Measurements from ENCODE around the gene CARF.

CARF gene

DNA sequence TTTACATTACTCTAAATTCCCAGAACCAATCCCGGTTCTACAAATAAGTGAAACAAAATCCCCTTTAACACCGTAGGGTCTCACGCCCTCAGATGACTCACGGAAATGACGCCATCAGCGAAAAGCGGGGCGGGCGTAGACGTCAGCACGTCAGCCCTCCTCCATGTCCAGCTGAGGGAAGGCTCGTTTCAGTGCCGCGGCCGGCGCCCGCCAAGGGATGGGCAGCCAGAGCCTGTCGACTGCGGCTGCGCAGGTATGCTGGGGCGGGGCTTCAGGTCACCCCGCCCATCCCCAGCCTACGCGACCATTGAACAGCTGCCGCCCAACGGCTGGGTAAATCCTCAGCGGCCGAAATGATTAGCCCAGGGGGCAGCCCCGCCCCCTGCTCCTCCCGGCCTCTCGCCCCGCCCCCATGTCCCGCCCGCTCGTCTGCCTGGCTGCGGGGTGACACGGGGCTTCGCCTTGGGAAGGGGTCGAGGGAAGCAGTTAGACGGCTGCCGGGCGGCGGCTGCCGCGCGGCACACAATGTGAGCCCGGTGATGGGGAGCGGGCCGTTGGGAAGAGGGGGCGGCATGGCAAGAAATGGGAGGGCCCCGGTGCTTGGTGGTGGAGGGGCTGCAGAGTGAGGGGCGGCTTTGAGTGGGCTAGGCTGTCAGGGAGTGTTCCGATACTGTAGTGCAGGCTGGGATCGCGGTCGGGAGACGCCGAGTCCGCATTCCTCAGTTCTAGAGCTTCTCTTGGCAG, 102.6 kb downstream of the CARF start, which contains the start of gene NBEAL1 (continued):
- TF ChIP-seq BCL6B (tag by site-specific recombination; IDR thresholded peaks at IDR 0.05) (no peak), ZNF791 (tag by site-specific recombination; IDR thresholded peaks at IDR 0.05) (no peak), HOXC10 (CRISPR knock-in tag; IDR thresholded peaks at IDR 0.05) (no peak), SP3 (tag by site-specific recombination; IDR thresholded peaks at IDR 0.05) (peak; percentile 94), ZNF292 (tag by site-specific recombination; IDR thresholded peaks at IDR 0.05; ENCODE audit: borderline replicate concordance, low read depth) (no peak), ZNF843 (tag by site-specific recombination; IDR thresholded peaks at IDR 0.05) (peak; percentile 19; the same call in 1 of the 2 replicates), ZNF600 (tag by site-specific recombination; IDR thresholded peaks at IDR 0.05) (peak; percentile 74; the same call in 1 of the 2 replicates), ZNF777 (tag by site-specific recombination; IDR thresholded peaks at IDR 0.05; ENCODE audit: borderline replicate concordance) (peak; percentile 99), ZNF629 (tag by site-specific recombination; IDR thresholded peaks at IDR 0.05) (peak; percentile 99), ZNF76 (tag by site-specific recombination; IDR thresholded peaks at IDR 0.05; ENCODE audit: borderline replicate concordance, low read depth) (peak; percentile 82), ZNF501 (tag by site-specific recombination; IDR thresholded peaks at IDR 0.05) (peak; percentile 73; the same call in 1 of the 2 replicates)
- TF ChIP-seq, protein P1, sequence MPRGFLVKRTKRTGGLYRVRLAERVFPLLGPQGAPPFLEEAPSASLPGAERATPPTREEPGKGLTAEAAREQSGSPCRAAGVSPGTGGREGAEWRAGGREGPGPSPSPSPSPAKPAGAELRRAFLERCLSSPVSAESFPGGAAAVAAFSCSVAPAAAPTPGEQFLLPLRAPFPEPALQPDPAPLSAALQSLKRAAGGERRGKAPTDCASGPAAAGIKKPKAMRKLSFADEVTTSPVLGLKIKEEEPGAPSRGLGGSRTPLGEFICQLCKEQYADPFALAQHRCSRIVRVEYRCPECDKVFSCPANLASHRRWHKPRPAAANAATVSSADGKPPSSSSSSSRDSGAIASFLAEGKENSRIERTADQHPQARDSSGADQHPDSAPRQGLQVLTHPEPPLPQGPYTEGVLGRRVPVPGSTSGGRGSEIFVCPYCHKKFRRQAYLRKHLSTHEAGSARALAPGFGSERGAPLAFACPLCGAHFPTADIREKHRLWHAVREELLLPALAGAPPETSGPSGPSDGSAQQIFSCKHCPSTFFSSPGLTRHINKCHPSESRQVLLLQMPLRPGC (tag by site-specific recombination; IDR thresholded peaks at IDR 0.05): peak; percentile 28; the same call in 1 of the 2 replicates
- TF ChIP-seq, protein P2, sequence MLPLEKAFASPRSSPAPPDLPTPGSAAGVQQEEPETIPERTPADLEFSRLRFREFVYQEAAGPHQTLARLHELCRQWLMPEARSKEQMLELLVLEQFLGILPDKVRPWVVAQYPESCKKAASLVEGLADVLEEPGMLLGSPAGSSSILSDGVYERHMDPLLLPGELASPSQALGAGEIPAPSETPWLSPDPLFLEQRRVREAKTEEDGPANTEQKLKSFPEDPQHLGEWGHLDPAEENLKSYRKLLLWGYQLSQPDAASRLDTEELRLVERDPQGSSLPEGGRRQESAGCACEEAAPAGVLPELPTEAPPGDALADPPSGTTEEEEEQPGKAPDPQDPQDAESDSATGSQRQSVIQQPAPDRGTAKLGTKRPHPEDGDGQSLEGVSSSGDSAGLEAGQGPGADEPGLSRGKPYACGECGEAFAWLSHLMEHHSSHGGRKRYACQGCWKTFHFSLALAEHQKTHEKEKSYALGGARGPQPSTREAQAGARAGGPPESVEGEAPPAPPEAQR (tag by site-specific recombination; IDR thresholded peaks at IDR 0.05): no peak

- CTCF ChIA-PET: no interaction called here
- TF ChIP-seq ZSCAN30 (tag by site-specific recombination; IDR thresholded peaks at IDR 0.05) (peak; percentile 60; the same call in 1 of the 2 replicates), PRDM1 (tag by site-specific recombination; IDR thresholded peaks at IDR 0.05) (0 out of 2 replicates have a peak, but pooled peaks have one; percentile 5), ZNF23 (tag by site-specific recombination; IDR thresholded peaks at IDR 0.05; ENCODE audit: borderline replicate concordance) (no peak)
- Histone ChIP-seq H3K36me3 (ENCODE audit: control insufficient read depth in 2 of 2, insufficient read depth in 1 of 2, low read length in 2 of 2) (0 out of 3 replicates have a peak, but pooled peaks cover 0 to 3% of the 10 kb centered on the region in 2 experiments), H3K9me3 (ENCODE audit: control insufficient read depth, insufficient read depth, low read depth, low read length) (no peaks in the 10 kb centered on the region), H3K4me3 (ENCODE audit: low read depth, low read length) (peak overlapping the region; percentile 16), H3K4me1 (ENCODE audit: control insufficient read depth, insufficient read depth, low read length) (no peaks in the 10 kb centered on the region), H3K27ac (ENCODE audit: extremely low read depth, low read depth, low read length) (no peak overlapping the region)
- POLR2A ChIA-PET: no interaction called here
These were observed 104.6 kb downstream of the CARF start for GRCh38 chr2:203016716-203017115.

DNA sequence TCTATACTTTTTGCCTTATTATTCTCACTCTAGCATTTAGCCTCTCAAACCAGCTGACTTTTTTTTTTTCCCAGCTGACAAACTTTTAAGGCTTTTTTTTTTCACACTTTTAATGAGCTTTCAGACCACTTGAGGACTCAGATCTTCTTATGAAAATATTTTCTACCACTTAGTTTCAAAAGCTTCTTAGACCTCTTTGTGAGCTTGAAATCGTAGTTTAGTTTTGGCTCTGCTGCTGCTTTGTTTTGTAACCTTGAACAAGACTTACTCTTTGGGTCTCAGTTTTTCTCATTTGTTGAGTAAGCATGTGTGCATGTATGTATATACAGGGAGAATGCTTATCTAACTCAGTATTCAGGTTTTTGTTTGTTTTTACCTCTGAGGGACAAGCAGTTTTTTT, 106.1 kb downstream of the CARF start:
- peak overlapping the region; percentile 2 for H3K4me3 ChIP-seq (ENCODE audit: low read depth, low read length)
- POLR2A ChIA-PET: interaction anchor here (0.7 to 1.1 kb wide), 2 partner anchors 87 to 98 kb away, joined by 3 to 4 read pairs; no protein-coding TSS in a partner anchor
- no peak overlapping the region for H3K27ac ChIP-seq (ENCODE audit: extremely low read depth, low read depth, low read length)
- no peaks in the 10 kb centered on the region for H3K4me1 ChIP-seq (ENCODE audit: control insufficient read depth, insufficient read depth, low read length)
- CTCF ChIA-PET: interaction anchor here (0.7 kb wide), 2 partner anchors 9 to 149 kb away, joined by 4 to 5 read pairs; no protein-coding TSS in a partner anchor
- H3K9me3 ChIP-seq (ENCODE audit: control insufficient read depth, insufficient read depth, low read depth, low read length): no peaks in the 10 kb centered on the region
- H3K36me3 ChIP-seq (ENCODE audit: control insufficient read depth in 2 of 2, insufficient read depth in 1 of 2, low read length in 2 of 2): 0 out of 3 replicates have a peak, but pooled peaks cover 0 to 3% of the 10 kb centered on the region in 2 experiments
- TF ChIP-seq, protein P3, sequence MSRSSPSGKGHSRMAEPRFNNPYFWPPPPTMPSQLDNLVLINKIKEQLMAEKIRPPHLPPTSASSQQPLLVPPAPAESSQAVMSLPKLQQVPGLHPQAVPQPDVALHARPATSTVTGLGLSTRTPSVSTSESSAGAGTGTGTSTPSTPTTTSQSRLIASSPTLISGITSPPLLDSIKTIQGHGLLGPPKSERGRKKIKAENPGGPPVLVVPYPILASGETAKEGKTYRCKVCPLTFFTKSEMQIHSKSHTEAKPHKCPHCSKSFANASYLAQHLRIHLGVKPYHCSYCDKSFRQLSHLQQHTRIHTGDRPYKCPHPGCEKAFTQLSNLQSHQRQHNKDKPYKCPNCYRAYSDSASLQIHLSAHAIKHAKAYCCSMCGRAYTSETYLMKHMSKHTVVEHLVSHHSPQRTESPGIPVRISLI (tag by site-specific recombination; IDR thresholded peaks at IDR 0.05): 0 out of 2 replicates have a peak, but pooled peaks have one; percentile 65
- TF ChIP-seq ZNF335 (tag by site-specific recombination; conservative IDR thresholded peaks at IDR 0.05) (0 out of 2 replicates have a peak, but pooled peaks have one; percentile 20), ZNF292 (tag by site-specific recombination; IDR thresholded peaks at IDR 0.05; ENCODE audit: borderline replicate concordance, low read depth) (no peak), ZNF302 (tag by site-specific recombination; IDR thresholded peaks at IDR 0.05; ENCODE audit: low read depth) (no peak), ZNF596 (tag by site-specific recombination; IDR thresholded peaks at IDR 0.05) (no peak), ZNF530 (tag by site-specific recombination; IDR thresholded peaks at IDR 0.05; ENCODE audit: low read depth) (no peak), ZNF561 (tag by site-specific recombination; IDR thresholded peaks at IDR 0.05; ENCODE audit: borderline replicate concordance) (no peak), ZNF514 (tag by site-specific recombination; IDR thresholded peaks at IDR 0.05) (no peak), OSR2 (tag by site-specific recombination; IDR thresholded peaks at IDR 0.05) (no peak), GLIS1 (tag by site-specific recombination; IDR thresholded peaks at IDR 0.05) (no peak)

Measured in HEK293 (cell line).